Measurements from ENCODE around the gene FZD2. TPM values are rescaled to one million over a fixed set of nuclear protein-coding genes. Genes with fewer than 3 reads are reported as not detected.

Gene FZD2
- total RNA-seq, 2 experiments from 2014 or later: not detected

DNA sequence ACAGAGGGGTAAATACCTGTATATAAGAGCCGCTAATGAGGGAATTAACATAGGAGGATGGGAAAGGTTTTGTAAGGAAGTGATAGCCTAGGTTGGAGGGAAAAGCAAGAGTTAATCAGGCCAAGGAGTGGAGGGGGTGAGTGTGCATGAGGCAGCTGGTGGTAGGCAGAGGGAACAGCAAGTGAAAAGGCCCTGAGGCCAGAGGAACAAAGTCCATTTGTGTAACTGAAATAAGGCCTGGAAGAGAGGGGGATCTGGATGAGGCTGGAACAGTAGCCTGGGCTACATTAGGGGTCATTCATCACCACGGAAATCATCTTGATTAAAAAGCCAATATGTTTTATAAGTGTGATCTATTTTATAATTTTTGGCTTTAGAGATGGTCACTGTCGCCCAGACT, 45.7 kb downstream of the FZD2 start:
- intact Hi-C loops (cut with DNase I, micrococcal nuclease): no loop called here
- ATAC-seq (ENCODE audit: poor library complexity): no peak
- H3K9me3 Mint-ChIP-seq: no peaks in the 10 kb centered on the region
- Histone ChIP-seq H3K9me3 (ENCODE audit: control insufficient read depth in 1 of 2, insufficient read depth in 1 of 2, low read length in 2 of 2) (no peaks in the 10 kb centered on the region), H3K4me3 (ENCODE audit: low read length) (no peak overlapping the region), H3K36me3 (ENCODE audit: insufficient read depth, low read length) (no peaks in the 10 kb centered on the region), H3K27me3 (ENCODE audit: control insufficient read depth in 1 of 2, insufficient read depth in 2 of 2, low read length in 2 of 2) (peaks cover 0 to 3% of the 10 kb centered on the region in 2 experiments), H3K27ac (ENCODE audit: low read depth in 1 of 2, low read length in 2 of 2) (no peak overlapping the region), H3K4me1 (ENCODE audit: insufficient read depth, low read length) (no peaks in the 10 kb centered on the region)
- no peak overlapping the region for H3K27ac Mint-ChIP-seq
- CTCF ChIA-PET: no interaction called here
- POLR2A ChIA-PET: no interaction called here
- H3K27me3 Mint-ChIP-seq: peaks cover 19% of the 10 kb centered on the region
- H3K4me1 Mint-ChIP-seq (ENCODE audit: low read depth): no peaks in the 10 kb centered on the region
- no peak overlapping the region for H3K4me3 Mint-ChIP-seq
- TF ChIP-seq CTCF (IDR thresholded peaks at IDR 0.05): no peak
- DNase-seq: no peak
- H3K36me3 Mint-ChIP-seq (ENCODE audit: low read depth): no peaks in the 10 kb centered on the region

GRCh38 chr17:44604116-44604761, 47.0 kb downstream of the FZD2 start:
- TF ChIP-seq CTCF (IDR thresholded peaks at IDR 0.05): no peak
- ChIA-PET POLR2A (no interaction called here), CTCF (no interaction called here)
- intact Hi-C loops (cut with DNase I, micrococcal nuclease): no loop called here
- Histone ChIP-seq H3K36me3 (ENCODE audit: insufficient read depth, low read length) (no peaks in the 10 kb centered on the region), H3K4me3 (ENCODE audit: low read length) (no peak overlapping the region), H3K4me1 (ENCODE audit: insufficient read depth, low read length) (no peaks in the 10 kb centered on the region), H3K9me3 (ENCODE audit: control insufficient read depth in 1 of 2, insufficient read depth in 1 of 2, low read length in 2 of 2) (no peaks in the 10 kb centered on the region), H3K27me3 (ENCODE audit: control insufficient read depth in 1 of 2, insufficient read depth in 2 of 2, low read length in 2 of 2) (peaks cover 0 to 3% of the 10 kb centered on the region in 2 experiments), H3K27ac (ENCODE audit: low read depth in 1 of 2, low read length in 2 of 2) (no peak overlapping the region)
- no peak overlapping the region for H3K4me3 Mint-ChIP-seq
- H3K27me3 Mint-ChIP-seq: peaks cover 13% of the 10 kb centered on the region
- ATAC-seq (ENCODE audit: poor library complexity) (no peak), DNase-seq (no peak)
- H3K36me3 Mint-ChIP-seq (ENCODE audit: low read depth): no peaks in the 10 kb centered on the region
- no peak overlapping the region for H3K27ac Mint-ChIP-seq
- no peaks in the 10 kb centered on the region for H3K4me1 Mint-ChIP-seq (ENCODE audit: low read depth)
- no peaks in the 10 kb centered on the region for H3K9me3 Mint-ChIP-seq

DNA sequence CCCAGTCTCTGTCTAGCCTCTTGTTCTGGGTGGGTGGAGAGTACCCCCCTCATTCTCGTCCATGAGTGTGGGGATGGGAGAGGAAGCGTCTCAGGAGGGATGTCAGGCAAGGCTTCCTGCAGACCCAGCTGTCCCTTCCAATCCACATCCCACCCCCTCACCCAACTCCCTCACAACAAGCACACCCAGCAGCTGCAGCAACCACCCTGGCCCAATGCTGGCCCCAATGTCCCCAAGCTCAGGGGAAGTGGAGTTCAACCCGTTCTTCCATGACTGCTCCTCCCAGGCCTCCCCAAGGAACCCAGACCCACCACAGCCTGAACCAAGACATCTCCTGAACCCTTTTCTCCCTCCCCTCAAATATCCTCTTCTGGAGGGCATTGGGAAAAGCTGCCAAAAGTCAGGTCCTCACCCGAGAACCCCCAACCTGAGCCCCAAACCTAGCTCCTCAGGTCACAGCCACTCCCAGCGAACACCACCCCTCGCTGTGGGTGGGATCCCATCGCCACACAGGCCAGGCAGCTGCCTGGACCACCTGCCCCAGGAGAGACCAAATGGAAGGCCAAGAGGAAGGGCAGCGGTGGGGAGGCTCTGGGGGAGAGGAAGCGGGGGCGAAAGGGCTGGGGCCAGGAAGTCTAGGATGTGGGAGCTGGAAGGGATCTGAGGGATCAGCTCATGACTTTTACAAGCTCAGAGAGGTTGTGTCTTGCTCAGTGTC, 47.6 kb downstream of the FZD2 start:
- ATAC-seq (ENCODE audit: poor library complexity): no peak
- ChIA-PET CTCF (no interaction called here), POLR2A (no interaction called here)
- H3K9me3 Mint-ChIP-seq: no peaks in the 10 kb centered on the region
- no peak overlapping the region for H3K27ac Mint-ChIP-seq
- DNase-seq: no peak
- H3K4me1 Mint-ChIP-seq (ENCODE audit: low read depth): no peaks in the 10 kb centered on the region
- Histone ChIP-seq H3K36me3 (ENCODE audit: insufficient read depth, low read length) (no peaks in the 10 kb centered on the region), H3K4me3 (ENCODE audit: low read length) (no peak overlapping the region), H3K27me3 (ENCODE audit: control insufficient read depth in 1 of 2, insufficient read depth in 2 of 2, low read length in 2 of 2) (peaks cover 0 to 3% of the 10 kb centered on the region in 2 experiments), H3K4me1 (ENCODE audit: insufficient read depth, low read length) (no peaks in the 10 kb centered on the region), H3K9me3 (ENCODE audit: control insufficient read depth in 1 of 2, insufficient read depth in 1 of 2, low read length in 2 of 2) (no peaks in the 10 kb centered on the region), H3K27ac (ENCODE audit: low read depth in 1 of 2, low read length in 2 of 2) (no peak overlapping the region)
- TF ChIP-seq CTCF (IDR thresholded peaks at IDR 0.05): no peak
- no peak overlapping the region for H3K4me3 Mint-ChIP-seq
- H3K27me3 Mint-ChIP-seq: peaks cover 12% of the 10 kb centered on the region
- intact Hi-C loops (cut with DNase I, micrococcal nuclease): no loop called here
- H3K36me3 Mint-ChIP-seq (ENCODE audit: low read depth): no peaks in the 10 kb centered on the region
